Measurements from ENCODE around the gene HACD3.
A peak's percentile ranks its signal among the peaks of the same experiment; 100 is the strongest.
"Not testable (repeated sequence)": the region's sequence is repeated elsewhere in the genome, so short reads cannot be mapped to it uniquely, and the experiment has no call there.

The HACD3 gene

DNA sequence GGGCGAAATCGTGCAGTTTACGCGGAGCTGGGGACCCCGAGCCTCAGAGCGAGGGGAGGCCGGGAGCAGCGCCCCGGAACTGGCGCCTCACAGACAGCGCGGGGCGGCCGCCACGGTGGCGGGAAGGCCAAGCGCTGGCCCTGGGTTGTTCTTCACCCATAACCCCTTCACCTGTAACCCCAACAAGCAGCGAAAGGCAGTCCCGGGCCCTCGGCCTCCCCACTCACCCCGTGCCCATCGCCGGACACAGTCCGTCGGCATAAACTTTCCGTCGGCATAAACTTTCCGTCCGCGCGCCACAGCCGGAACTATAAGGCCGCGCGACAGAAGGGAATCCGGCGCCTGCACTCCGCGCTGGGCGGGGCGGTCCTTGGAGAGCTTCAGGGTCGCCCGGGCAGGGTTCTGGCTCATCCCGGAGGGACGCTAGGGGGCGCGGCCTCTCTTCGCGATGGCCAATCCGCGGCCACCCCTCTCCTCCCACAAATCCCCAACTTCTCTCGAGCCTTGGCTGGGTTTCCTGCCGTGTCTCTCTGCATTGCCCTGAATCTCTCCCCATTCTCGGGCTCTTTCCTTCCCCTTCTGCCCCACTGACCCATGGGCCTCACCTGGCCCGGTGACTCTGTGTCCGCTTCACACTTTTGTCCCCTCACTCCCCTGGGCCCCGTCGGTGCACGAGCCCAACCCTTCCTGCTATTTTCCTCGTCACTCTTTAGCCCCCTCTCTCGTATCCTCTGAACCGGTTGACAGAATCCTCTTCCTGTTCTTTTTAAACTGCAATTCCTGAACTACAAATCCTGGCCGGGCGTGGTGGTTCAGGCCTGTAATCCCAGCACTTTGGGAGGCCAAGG is 80.8 kb downstream of the HACD3 start, which contains the start of gene INTS14:
TSS of gene INTS14 (minus strand) at position 261 of the 848 bp plus-strand sequence. CDS start 3,751 bp downstream, outside the sequence.
- DNase-seq, result peak; percentile 99

- DNase-seq, result no peak
Observed at GRCh38 chr15:65611888-65612615, 81.8 kb downstream of the HACD3 start.

- DNase-seq, result no peak
Observed at GRCh38 chr15:65612616-65612946, 82.3 kb downstream of the HACD3 start.

- DNase-seq, result no peak
Observed at GRCh38 chr15:65612949-65613744, 82.9 kb downstream of the HACD3 start.

- DNase-seq, result not testable (repeated sequence)
Observed at GRCh38 chr15:65615887-65616286, 85.6 kb downstream of the HACD3 start.

GRCh38 chr15:65618560-65619109 is 88.4 kb downstream of the HACD3 start:
- no peak for DNase-seq

- peak; percentile 71 for DNase-seq
Observed at GRCh38 chr15:65619626-65620290, 89.5 kb downstream of the HACD3 start.

DNA sequence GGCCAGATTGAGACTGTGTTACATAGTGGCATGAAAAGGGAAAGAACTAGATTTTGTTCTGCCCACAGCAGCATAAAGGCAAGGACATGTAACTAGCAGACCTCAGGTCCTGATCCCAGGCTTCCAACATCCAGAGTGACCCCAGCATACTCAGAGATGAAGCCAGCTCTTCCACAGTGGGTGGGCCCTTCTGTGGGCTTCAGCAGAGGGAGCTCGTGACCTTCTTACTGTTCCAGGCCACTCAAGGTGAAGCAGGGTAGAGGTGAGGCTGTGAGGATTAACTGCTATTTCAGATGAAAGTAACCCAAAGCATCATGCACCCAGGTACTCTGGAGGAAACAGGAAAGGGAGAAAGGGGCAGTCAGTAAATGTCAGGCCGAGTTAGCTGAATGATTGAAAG is 90.6 kb downstream of the HACD3 start:
- no peak for DNase-seq

- DNase-seq, result no peak
Observed at GRCh38 chr15:65621638-65622037, 91.4 kb downstream of the HACD3 start, which contains the start of gene SLC24A1. TSS of gene SLC24A1 (plus strand) at chr15:65621938. CDS start at chr15:65624081, 2,143 bp downstream.

DNA sequence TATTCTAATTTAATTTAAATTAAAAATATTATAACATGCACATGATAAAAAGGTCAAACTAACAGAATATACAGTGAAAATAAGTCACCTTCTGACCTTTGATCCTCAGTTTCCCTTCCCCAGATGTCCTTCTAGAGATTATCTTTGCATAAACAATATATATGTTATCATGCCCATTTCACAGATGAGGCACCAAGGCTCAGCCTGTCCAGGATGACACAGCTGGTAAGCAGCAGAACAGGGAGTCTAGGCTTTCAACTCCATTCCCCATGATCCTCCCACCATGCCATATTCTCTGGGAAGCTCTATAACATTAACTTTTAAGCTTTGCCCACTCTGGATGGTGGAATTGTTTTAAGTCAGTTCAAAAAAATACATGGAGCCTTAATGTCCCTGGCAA is 92.8 kb downstream of the HACD3 start:
- no peak for DNase-seq

DNA sequence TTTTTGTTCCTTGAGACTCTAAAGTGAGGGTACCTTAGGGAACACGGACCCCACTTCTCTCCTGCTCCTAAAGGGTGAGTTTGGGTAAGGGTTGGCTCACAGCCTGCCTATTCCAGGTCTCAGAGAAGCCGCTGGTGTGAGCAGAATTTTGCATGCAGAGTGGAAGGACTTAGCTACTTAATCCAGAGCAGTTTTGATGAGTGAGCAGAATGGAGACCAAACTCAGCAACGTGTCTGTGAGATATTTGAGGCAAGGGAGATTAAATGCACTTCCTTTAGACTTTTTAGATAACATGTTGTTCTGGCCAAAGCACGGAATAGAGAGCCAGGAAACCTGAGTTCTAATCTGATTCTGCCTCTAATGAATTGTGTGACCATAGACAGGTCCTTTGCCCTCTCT is 96.6 kb downstream of the HACD3 start:
- no peak for DNase-seq

Data from hematopoietic multipotent progenitor cell treated with erythropoietin and hydrocortisone succinate and interleukin-3 and kit ligand, for 6 days (in vitro differentiated cells).